H1 (cell line): Measurements from ENCODE around the gene CUX1. TPM values are rescaled to one million over a fixed set of nuclear protein-coding genes. Genes with fewer than 3 reads are reported as not detected.

Source experiments
- CTCF ChIA-PET: fragments of 300-600 bp; sonication (Branson Sonifier 250); formaldehyde crosslinking; loops from one replicate; lab custom pipeline; 2021; ENCODE audit not compliant: partially characterized antibody; lab: Charles Lee
- POLR2A ChIA-PET: fragments of 300-600 bp; sonication (Branson Sonifier 250); formaldehyde crosslinking; loops from one replicate; lab custom pipeline; 2021; ENCODE audit warnings: inconsistent platforms; ENCODE audit not compliant: partially characterized antibody; lab: Charles Lee
- DNase-seq, 2 experiments: peaks; one replicate each; pipeline versions ENCODE4 v3.0.0 to v3.0.0-alpha.2; 2010 to 2022; ENCODE audit warnings: low spot score in 2 of 2, low read depth in 1 of 2, mixed read lengths in 1 of 2
- FAIRE-seq: peaks from 2 replicates; lab custom pipeline; 2011; peaks lifted over from hg19 to GRCh38; lab: Jason Lieb, UNC
- H2AFZ ChIP-seq: 2 replicates; pipeline ENCODE4 v1.8.1; 2012; ENCODE audit warnings: low read length, inconsistent platforms
- H2AK5ac ChIP-seq: 2 replicates; pipeline ENCODE4 v1.6.1; 2013; ENCODE audit warnings: low read depth, low read length
- H2BK120ac ChIP-seq: replicated peaks from 2 replicates; pipeline ENCODE3; 2013; ENCODE audit warnings: low read depth, low read length, inconsistent platforms
- H2BK12ac ChIP-seq: 2 replicates; pipeline ENCODE4 v1.6.1; 2013; ENCODE audit warnings: low read depth, low read length
- H2BK15ac ChIP-seq: 2 replicates; pipeline ENCODE4 v1.6.1; 2013; ENCODE audit warnings: low read length
- H2BK20ac ChIP-seq: 2 replicates; pipeline ENCODE4 v1.6.1; 2013; ENCODE audit warnings: low read length
- H2BK5ac ChIP-seq: 2 replicates; pipeline ENCODE4 v1.6.1; 2013; ENCODE audit warnings: low read depth, low read length
- H3K14ac ChIP-seq: 2 replicates; pipeline ENCODE4 v1.6.1; 2013; ENCODE audit warnings: inconsistent platforms; ENCODE audit not compliant: insufficient read length
- H3K18ac ChIP-seq: 2 replicates; pipeline ENCODE4 v1.6.1; 2013; ENCODE audit warnings: low read length; ENCODE audit errors: extremely low read depth
- H3K23ac ChIP-seq: 2 replicates; pipeline ENCODE4 v1.6.1; 2013; ENCODE audit warnings: inconsistent platforms; ENCODE audit not compliant: insufficient read length
- H3K23me2 ChIP-seq: 2 replicates; pipeline ENCODE4 v1.6.1; 2013; ENCODE audit warnings: low read depth, low read length
- H3K27ac ChIP-seq: 2 replicates; pipeline ENCODE4 v1.6.1; 2011; ENCODE audit warnings: low read depth, low read length, inconsistent platforms
- H3K27me3 ChIP-seq, 4 experiments: replicated peaks in 1 of 4; 1 replicate in 1 of 4; 2 replicates in 3 of 4; pipeline versions ENCODE4 v1.6.1 to v1.8.1; 2011 to 2013; ENCODE audit warnings: low read length in 3 of 4, mild to moderate bottlenecking in 3 of 4, inconsistent platforms in 2 of 4, mixed read lengths in 2 of 4, moderate library complexity in 1 of 4; ENCODE audit not compliant: control insufficient read depth in 3 of 4, insufficient read depth in 3 of 4; ENCODE audit errors: extremely low read depth in 1 of 4
- H3K36me3 ChIP-seq, 4 experiments: 2 replicates each; pipeline versions ENCODE4 v1.6.1 to v1.8.1; 2011 to 2013; ENCODE audit warnings: mild to moderate bottlenecking in 4 of 4, low read length in 3 of 4, moderate library complexity in 2 of 4, control low read depth in 1 of 4, inconsistent platforms in 1 of 4; ENCODE audit not compliant: insufficient read depth in 4 of 4, control insufficient read depth in 2 of 4
- H3K4ac ChIP-seq: replicated peaks from 2 replicates; pipeline ENCODE3; 2013; ENCODE audit warnings: low read length, low read depth, mixed read lengths, inconsistent platforms; ENCODE audit not compliant: insufficient read length
- H3K4me1 ChIP-seq, 4 experiments: replicated peaks in 1 of 4; 1 replicate in 1 of 4; 2 replicates in 3 of 4; pipeline versions ENCODE4 v1.6.1 to v1.8.1; 2011 to 2013; ENCODE audit warnings: low read length in 3 of 4, inconsistent platforms in 2 of 4, mixed read lengths in 1 of 4; ENCODE audit not compliant: insufficient read depth in 4 of 4, control insufficient read depth in 3 of 4
- H3K4me2 ChIP-seq, 2 experiments: 2 replicates each; pipeline versions ENCODE4 v1.6.1 to v1.8.1; 2011 to 2013; ENCODE audit warnings: low read depth in 2 of 2, low read length in 2 of 2, control low read depth in 1 of 2, inconsistent platforms in 1 of 2, mild to moderate bottlenecking in 1 of 2; ENCODE audit not compliant: insufficient read depth in 1 of 2
- H3K4me3 ChIP-seq, 4 experiments: fragments of 200-600, 300-600 bp in 1 of 4; sonication (generic), shearing (Covaris generic), sonication (Bioruptor Twin) in 1 of 4; 2 replicates each; pipeline versions ENCODE4 v1.5.1 to v1.8.1; 2011 to 2016; ENCODE audit warnings: low read length in 4 of 4, low read depth in 3 of 4, control low read depth in 2 of 4, inconsistent platforms in 2 of 4, mild to moderate bottlenecking in 2 of 4, mixed read lengths in 1 of 4, moderate library complexity in 1 of 4; ENCODE audit not compliant: insufficient read depth in 2 of 4; ENCODE audit errors: extremely low read depth in 1 of 4
- H3K56ac ChIP-seq: replicated peaks from 2 replicates; pipeline ENCODE3; 2013; ENCODE audit warnings: low read depth, mild to moderate bottlenecking, mixed read lengths, low read length, inconsistent platforms; ENCODE audit not compliant: insufficient read length
- H3K79me1 ChIP-seq: 2 replicates; pipeline ENCODE4 v1.6.1; 2013; ENCODE audit warnings: low read depth, low read length, control low read depth
- H3K79me2 ChIP-seq, 2 experiments: 2 replicates each; pipeline versions ENCODE4 v1.6.1 to v1.8.1; 2012 to 2013; ENCODE audit warnings: low read length in 2 of 2, mild to moderate bottlenecking in 2 of 2, inconsistent platforms in 1 of 2; ENCODE audit not compliant: insufficient read depth in 2 of 2, control insufficient read depth in 1 of 2
- H3K9ac ChIP-seq, 4 experiments: replicated peaks in 1 of 4; 1 replicate in 1 of 4; 2 replicates in 3 of 4; pipeline versions ENCODE4 v1.6.1 to v1.8.1; 2011 to 2013; ENCODE audit warnings: low read depth in 3 of 4, low read length in 3 of 4, control low read depth in 2 of 4, mild to moderate bottlenecking in 2 of 4, moderate library complexity in 2 of 4, inconsistent platforms in 1 of 4; ENCODE audit errors: extremely low read depth in 1 of 4
- H3K9me3 ChIP-seq, 2 experiments: 2 replicates each; pipeline versions ENCODE4 v1.6.1 to v1.8.1; 2012 to 2013; ENCODE audit warnings: mild to moderate bottlenecking in 2 of 2, moderate library complexity in 2 of 2, control low read depth in 1 of 2, inconsistent platforms in 1 of 2, low read depth in 1 of 2, low read length in 1 of 2, mixed read lengths in 1 of 2; ENCODE audit not compliant: insufficient read depth in 2 of 2
- H4K20me1 ChIP-seq, 2 experiments: replicated peaks in 1 of 2; 2 replicates each; pipeline versions ENCODE3 to v1.8.1; 2011 to 2013; ENCODE audit warnings: inconsistent platforms in 2 of 2, low read length in 2 of 2, mild to moderate bottlenecking in 1 of 2; ENCODE audit not compliant: insufficient read depth in 2 of 2, control insufficient read depth in 1 of 2
- H4K5ac ChIP-seq: 2 replicates; pipeline ENCODE4 v1.6.1; 2013; ENCODE audit warnings: low read length, low read depth, mixed read lengths, inconsistent platforms; ENCODE audit not compliant: insufficient read length
- H4K8ac ChIP-seq: 2 replicates; pipeline ENCODE4 v1.8.0; 2013; ENCODE audit warnings: mild to moderate bottlenecking, moderate library complexity, low read length, inconsistent platforms; ENCODE audit not compliant: insufficient read depth; ENCODE audit errors: extremely low read depth
- H4K91ac ChIP-seq: replicated peaks from 2 replicates; pipeline ENCODE3; 2013; ENCODE audit warnings: low read length, mixed read lengths, inconsistent platforms; ENCODE audit not compliant: insufficient read length
- ASH2L ChIP-seq: fragments of 200-600, 300-600 bp; sonication (generic); IDR thresholded peaks from one replicate; pipeline ENCODE4 v1.7.1; 2017; ENCODE audit warnings: low read length
- CHD1 ChIP-seq: IDR thresholded peaks from 2 replicates; pipeline ENCODE4 v1.6.1; 2012; ENCODE audit warnings: low read depth, low read length, improper control_type of control experiment
- EP300 ChIP-seq, 2 experiments: IDR thresholded peaks; 1 replicate in 1 of 2; 2 replicates in 1 of 2; pipeline ENCODE4 v1.6.1; 2011 to 2012; ENCODE audit warnings: low read depth in 2 of 2, low read length in 2 of 2, mild to moderate bottlenecking in 2 of 2, borderline replicate concordance in 1 of 2, inconsistent platforms in 1 of 2, moderate library complexity in 1 of 2
- RNF2 ChIP-seq: fragments of 200-900, 300-1000 bp; sonication (generic); IDR thresholded peaks from 2 replicates; pipeline ENCODE4 v1.7.1; 2016; ENCODE audit warnings: borderline replicate concordance, low read depth, mild to moderate bottlenecking, antibody characterized with exemption, low read length; ENCODE audit not compliant: poor library complexity, severe bottlenecking; ENCODE audit errors: missing control alignments
- SIRT6 ChIP-seq: IDR thresholded peaks from one replicate; pipeline ENCODE4 v1.7.1; 2012; ENCODE audit warnings: low read length, inconsistent platforms
- TEAD4 ChIP-seq: IDR thresholded peaks from 2 replicates; pipeline ENCODE4 v1.6.1; 2012; ENCODE audit warnings: low read depth, low read length, inconsistent platforms, mixed read lengths
- WGBS, 2 experiments: shearing (Covaris generic) in 1 of 2; methylation state at CpG; one replicate each; pipeline versions ENCODE4 v1.1.6 to v1.1.7; 2013 to 2015; ENCODE audit warnings: low lambda C conversion rate in 2 of 2, mixed read lengths in 2 of 2, inconsistent platforms in 1 of 2, low coverage in 1 of 2, missing lambda C conversion rate in 1 of 2; ENCODE audit not compliant: insufficient replicate concordance in 2 of 2, insufficient coverage in 1 of 2, insufficient read length in 1 of 2; ENCODE audit errors: extremely low coverage in 1 of 2, missing lambda C conversion rate in 1 of 2; 5-methylcytosine and 5-hydroxymethylcytosine counted together
- polyA plus RNA-seq, 7 experiments: library from polyadenylated mRNA; depleted of rRNA in 3 of 7; stranded (reverse) in 5 of 7; unstranded in 2 of 7; fragments of >200 nt in 5 of 7; fragments of 200-250 nt in 2 of 7; gene quantifications; 1 replicate in 5 of 7; 2 replicates in 1 of 7; 4 replicates in 1 of 7; pipeline versions ENCODE4 v1.2.1 to v1.2.3, GENCODE V29; 2011 to 2013; ENCODE audit warnings: missing spikeins in 2 of 7, mixed read lengths in 2 of 7
- total RNA-seq: library from RNA; stranded (reverse); fragmentation: NEBNext Ultra II Directional; extraction: Animal tissue kit (Norgen Biotek cat#: 25700); gene quantifications from 2 replicates; pipeline ENCODE4 v1.2.1, GENCODE V29; 2021
- TF ChIP-seq, protein P1 (sequence below), 3 experiments: IDR thresholded peaks; 1 replicate in 2 of 3; 2 replicates in 1 of 3; pipeline versions ENCODE4 v1.5.1 to v1.6.1; 2011; ENCODE audit warnings: low read length in 3 of 3, mild to moderate bottlenecking in 3 of 3, inconsistent platforms in 2 of 3, low read depth in 1 of 3, moderate library complexity in 1 of 3; ENCODE audit not compliant: insufficient read depth in 1 of 3; ENCODE audit errors: control extremely low read depth in 1 of 3

The CUX1 gene
- total and polyA plus RNA-seq, 2 of the 8 experiments (the other 6 are each of a cell fraction or from before 2014, with no cell fraction given): 21.6 to 65.9 TPM

DNA sequence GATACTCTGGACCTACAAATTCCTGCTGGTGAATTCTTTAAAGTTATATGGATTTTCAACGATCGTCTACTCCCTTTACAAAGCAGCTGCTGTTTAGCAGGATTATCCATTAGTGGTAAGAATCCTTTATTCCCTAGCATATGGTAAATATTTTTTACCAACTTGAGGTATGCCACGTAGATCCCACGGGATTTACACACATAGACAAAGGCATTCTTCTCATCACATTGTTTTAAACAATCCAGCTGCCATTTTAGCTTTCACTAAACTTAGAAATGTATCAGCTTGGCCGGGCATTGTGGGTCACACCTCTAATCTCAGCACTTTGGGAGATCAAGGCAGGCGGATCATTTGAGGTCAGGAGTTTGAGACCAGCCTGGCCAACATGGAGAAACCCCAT lies 321.2 kb downstream of the CUX1 start:
- no peak overlapping the region for H3K14ac ChIP-seq
- H2BK20ac ChIP-seq: no peak overlapping the region
- H3K4ac ChIP-seq: no peak overlapping the region
- no peaks in the 10 kb centered on the region for H3K36me3 ChIP-seq
- H3K23ac ChIP-seq: no peak overlapping the region
- H3K27me3 ChIP-seq: no peaks in the 10 kb centered on the region; a peak in 1 of 7 replicates
- POLR2A ChIA-PET: interaction anchor here (0.6 kb wide), 1 partner anchor 75 kb away, joined by 3 read pairs; no protein-coding TSS in a partner anchor
- no peak overlapping the region for H4K91ac ChIP-seq
- no peak overlapping the region for H3K4me3 ChIP-seq
- H3K9ac ChIP-seq: no peak overlapping the region
- CTCF ChIA-PET: interaction anchor here (1.3 kb wide), 1 partner anchor 134 kb away, joined by 3 read pairs; no protein-coding TSS in a partner anchor
- H3K56ac ChIP-seq: no peak overlapping the region
- no peak overlapping the region for H4K8ac ChIP-seq
- WGBS, 2 experiments: 96% methylated on average over 6 of the region's 6 CpGs; no CpG with 5 or more reads in 1 of the 2 experiments
- H2BK5ac ChIP-seq: no peak overlapping the region
- H2BK15ac ChIP-seq: no peak overlapping the region
- no peak overlapping the region for H3K4me2 ChIP-seq
- H2AFZ ChIP-seq: no peak overlapping the region
- no peaks in the 10 kb centered on the region for H3K79me2 ChIP-seq
- DNase-seq: no peak
- H2BK12ac ChIP-seq: no peak overlapping the region
- H4K5ac ChIP-seq: no peak overlapping the region
- no peak overlapping the region for H3K18ac ChIP-seq
- no peaks in the 10 kb centered on the region for H3K4me1 ChIP-seq
- no peak overlapping the region for H2AK5ac ChIP-seq
- no peaks in the 10 kb centered on the region for H3K23me2 ChIP-seq
- H3K79me1 ChIP-seq: no peaks in the 10 kb centered on the region; the same call in 1 of the 2 replicates
- no peak overlapping the region for H3K27ac ChIP-seq
- no peaks in the 10 kb centered on the region for H4K20me1 ChIP-seq
- H2BK120ac ChIP-seq: no peak overlapping the region
- H3K9me3 ChIP-seq: no peaks in the 10 kb centered on the region
- no peak for FAIRE-seq
- TF ChIP-seq RNF2 (no peak), TEAD4 (no peak), SIRT6 (no peak), EP300 (IDR thresholded peaks at IDR 0.05; ENCODE audit: borderline replicate concordance in 1 of 2, low read depth in 2 of 2, low read length in 2 of 2) (no peak), CHD1 (no peak), ASH2L (no peak)
- TF ChIP-seq, protein P1, sequence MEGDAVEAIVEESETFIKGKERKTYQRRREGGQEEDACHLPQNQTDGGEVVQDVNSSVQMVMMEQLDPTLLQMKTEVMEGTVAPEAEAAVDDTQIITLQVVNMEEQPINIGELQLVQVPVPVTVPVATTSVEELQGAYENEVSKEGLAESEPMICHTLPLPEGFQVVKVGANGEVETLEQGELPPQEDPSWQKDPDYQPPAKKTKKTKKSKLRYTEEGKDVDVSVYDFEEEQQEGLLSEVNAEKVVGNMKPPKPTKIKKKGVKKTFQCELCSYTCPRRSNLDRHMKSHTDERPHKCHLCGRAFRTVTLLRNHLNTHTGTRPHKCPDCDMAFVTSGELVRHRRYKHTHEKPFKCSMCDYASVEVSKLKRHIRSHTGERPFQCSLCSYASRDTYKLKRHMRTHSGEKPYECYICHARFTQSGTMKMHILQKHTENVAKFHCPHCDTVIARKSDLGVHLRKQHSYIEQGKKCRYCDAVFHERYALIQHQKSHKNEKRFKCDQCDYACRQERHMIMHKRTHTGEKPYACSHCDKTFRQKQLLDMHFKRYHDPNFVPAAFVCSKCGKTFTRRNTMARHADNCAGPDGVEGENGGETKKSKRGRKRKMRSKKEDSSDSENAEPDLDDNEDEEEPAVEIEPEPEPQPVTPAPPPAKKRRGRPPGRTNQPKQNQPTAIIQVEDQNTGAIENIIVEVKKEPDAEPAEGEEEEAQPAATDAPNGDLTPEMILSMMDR (IDR thresholded peaks at IDR 0.05; ENCODE audit: control extremely low read depth in 1 of 3, insufficient read depth in 1 of 3, low read depth in 1 of 3, low read length in 3 of 3): no peak
